Measurements from ENCODE around the gene HLA-B.

GRCh38 chr6:31368461-31368860 is 11.5 kb upstream of the HLA-B start:
- TF ChIP-seq, protein P1, sequence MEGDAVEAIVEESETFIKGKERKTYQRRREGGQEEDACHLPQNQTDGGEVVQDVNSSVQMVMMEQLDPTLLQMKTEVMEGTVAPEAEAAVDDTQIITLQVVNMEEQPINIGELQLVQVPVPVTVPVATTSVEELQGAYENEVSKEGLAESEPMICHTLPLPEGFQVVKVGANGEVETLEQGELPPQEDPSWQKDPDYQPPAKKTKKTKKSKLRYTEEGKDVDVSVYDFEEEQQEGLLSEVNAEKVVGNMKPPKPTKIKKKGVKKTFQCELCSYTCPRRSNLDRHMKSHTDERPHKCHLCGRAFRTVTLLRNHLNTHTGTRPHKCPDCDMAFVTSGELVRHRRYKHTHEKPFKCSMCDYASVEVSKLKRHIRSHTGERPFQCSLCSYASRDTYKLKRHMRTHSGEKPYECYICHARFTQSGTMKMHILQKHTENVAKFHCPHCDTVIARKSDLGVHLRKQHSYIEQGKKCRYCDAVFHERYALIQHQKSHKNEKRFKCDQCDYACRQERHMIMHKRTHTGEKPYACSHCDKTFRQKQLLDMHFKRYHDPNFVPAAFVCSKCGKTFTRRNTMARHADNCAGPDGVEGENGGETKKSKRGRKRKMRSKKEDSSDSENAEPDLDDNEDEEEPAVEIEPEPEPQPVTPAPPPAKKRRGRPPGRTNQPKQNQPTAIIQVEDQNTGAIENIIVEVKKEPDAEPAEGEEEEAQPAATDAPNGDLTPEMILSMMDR (IDR thresholded peaks at IDR 0.05): no peak
- no peak for TF ChIP-seq POLR2A (IDR thresholded peaks at IDR 0.05)

All from thyroid gland (tissue), 4 donors.